Mesothelial cell of epicardium (in vitro differentiated cells): ENCODE results near the gene GIPC2. TPM values are rescaled to one million over a fixed set of nuclear protein-coding genes. Genes with fewer than 3 reads are reported as not detected.
"Not testable (repeated sequence)": the region's sequence is repeated elsewhere in the genome, so short reads cannot be mapped to it uniquely, and the experiment has no call there.

Experiments used
- DNase-seq, 2 experiments: peaks; one replicate each; pipeline ENCODE4 v3.0.0; 2021; ENCODE audit warnings: low spot score in 2 of 2; ENCODE audit not compliant: unreplicated experiment in 2 of 2
- H3K27ac Mint-ChIP-seq: 2 replicates; pipeline ENCODE4 v1.8.0; 2021; ENCODE audit warnings: mixed read lengths
- H3K27me3 Mint-ChIP-seq: 2 replicates; pipeline ENCODE4 v1.8.0; 2021; ENCODE audit warnings: low read depth, mixed read lengths
- H3K36me3 Mint-ChIP-seq: 2 replicates; pipeline ENCODE4 v1.8.0; 2021; ENCODE audit warnings: mixed read lengths
- H3K4me1 Mint-ChIP-seq: 2 replicates; pipeline ENCODE4 v1.8.0; 2021; ENCODE audit warnings: mixed read lengths
- H3K4me3 Mint-ChIP-seq: 2 replicates; pipeline ENCODE4 v1.8.0; 2021; ENCODE audit warnings: mild to moderate bottlenecking, moderate library complexity, mixed read lengths
- H3K9me3 Mint-ChIP-seq: 2 replicates; pipeline ENCODE4 v1.8.0; 2021; ENCODE audit warnings: mixed read lengths
- total RNA-seq: library from RNA; stranded (reverse); gene quantifications from 3 replicates; pipeline ENCODE4 v1.2.1, GENCODE V29; 2021
- TF ChIP-seq, protein P1 (sequence below): fragments of 200-600 bp; sonication (generic); IDR thresholded peaks from one replicate; pipeline ENCODE4 v1.5.0; 2021; ENCODE audit warnings: antibody characterized with exemption; ENCODE audit not compliant: unreplicated experiment

Gene GIPC2
- total RNA-seq, 1 donor from 2014 or later, result 0.20 TPM

GRCh38 chr1:78058670-78059069 is 12.9 kb downstream of the GIPC2 start:
- Mint-ChIP-seq H3K36me3 (no peaks in the 10 kb centered on the region), H3K9me3 (no peaks in the 10 kb centered on the region), H3K27ac (no peak overlapping the region), H3K4me1 (no peaks in the 10 kb centered on the region), H3K4me3 (no peak overlapping the region), H3K27me3 (peaks cover 22% of the 10 kb centered on the region)
- TF ChIP-seq, protein P1, sequence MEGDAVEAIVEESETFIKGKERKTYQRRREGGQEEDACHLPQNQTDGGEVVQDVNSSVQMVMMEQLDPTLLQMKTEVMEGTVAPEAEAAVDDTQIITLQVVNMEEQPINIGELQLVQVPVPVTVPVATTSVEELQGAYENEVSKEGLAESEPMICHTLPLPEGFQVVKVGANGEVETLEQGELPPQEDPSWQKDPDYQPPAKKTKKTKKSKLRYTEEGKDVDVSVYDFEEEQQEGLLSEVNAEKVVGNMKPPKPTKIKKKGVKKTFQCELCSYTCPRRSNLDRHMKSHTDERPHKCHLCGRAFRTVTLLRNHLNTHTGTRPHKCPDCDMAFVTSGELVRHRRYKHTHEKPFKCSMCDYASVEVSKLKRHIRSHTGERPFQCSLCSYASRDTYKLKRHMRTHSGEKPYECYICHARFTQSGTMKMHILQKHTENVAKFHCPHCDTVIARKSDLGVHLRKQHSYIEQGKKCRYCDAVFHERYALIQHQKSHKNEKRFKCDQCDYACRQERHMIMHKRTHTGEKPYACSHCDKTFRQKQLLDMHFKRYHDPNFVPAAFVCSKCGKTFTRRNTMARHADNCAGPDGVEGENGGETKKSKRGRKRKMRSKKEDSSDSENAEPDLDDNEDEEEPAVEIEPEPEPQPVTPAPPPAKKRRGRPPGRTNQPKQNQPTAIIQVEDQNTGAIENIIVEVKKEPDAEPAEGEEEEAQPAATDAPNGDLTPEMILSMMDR, result no peak
- no peak for DNase-seq

GRCh38 chr1:78060857-78061563 is 15.2 kb downstream of the GIPC2 start:
- no peak for DNase-seq
- Mint-ChIP-seq H3K4me3 (no peak overlapping the region), H3K27ac (no peak overlapping the region), H3K36me3 (no peaks in the 10 kb centered on the region), H3K9me3 (peaks cover 3% of the 10 kb centered on the region), H3K27me3 (peaks cover 29% of the 10 kb centered on the region), H3K4me1 (no peaks in the 10 kb centered on the region)
- TF ChIP-seq, protein P1, result no peak

- DNase-seq, result no peak
- no peak overlapping the region for H3K4me3 Mint-ChIP-seq
- peaks cover 6% of the 10 kb centered on the region for H3K9me3 Mint-ChIP-seq
- peaks cover 39% of the 10 kb centered on the region for H3K27me3 Mint-ChIP-seq
- TF ChIP-seq, protein P1, result no peak
- H3K27ac Mint-ChIP-seq, result no peak overlapping the region
- no peaks in the 10 kb centered on the region for H3K4me1 Mint-ChIP-seq
- no peaks in the 10 kb centered on the region for H3K36me3 Mint-ChIP-seq
Measured at GRCh38 chr1:78061825-78062523, 16.2 kb downstream of the GIPC2 start.

DNA sequence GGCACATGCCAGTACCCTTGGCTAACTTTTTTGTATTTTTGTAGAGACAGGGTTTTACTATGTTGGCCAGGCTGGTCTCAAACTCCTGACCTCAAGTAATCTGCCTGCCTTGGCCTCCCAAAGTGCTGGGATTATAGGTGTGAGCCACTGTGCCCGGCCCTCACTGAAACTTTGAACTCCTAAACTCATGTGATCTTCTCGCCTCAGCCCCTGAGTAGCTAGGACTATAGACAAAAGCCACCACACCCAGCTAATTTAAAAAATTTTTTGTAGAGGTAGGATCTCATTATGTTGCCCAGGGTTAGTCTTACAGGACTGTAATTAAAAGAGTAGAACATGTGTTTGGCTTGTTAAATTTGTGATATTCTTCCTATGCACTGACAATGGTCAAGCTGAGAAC is 19.1 kb downstream of the GIPC2 start:
- peaks cover 44% of the 10 kb centered on the region for H3K27me3 Mint-ChIP-seq
- not testable (repeated sequence) for DNase-seq, H3K4me3 Mint-ChIP-seq, H3K36me3 Mint-ChIP-seq, H3K4me1 Mint-ChIP-seq, H3K9me3 Mint-ChIP-seq, H3K27ac Mint-ChIP-seq

- H3K27me3 Mint-ChIP-seq, result peaks cover 47% of the 10 kb centered on the region
- no peak for DNase-seq
- H3K36me3 Mint-ChIP-seq, result no peaks in the 10 kb centered on the region
- peaks cover 8% of the 10 kb centered on the region for H3K4me1 Mint-ChIP-seq
- no peak overlapping the region for H3K27ac Mint-ChIP-seq
- peaks cover 6% of the 10 kb centered on the region for H3K9me3 Mint-ChIP-seq
- TF ChIP-seq, protein P1, result no peak
- H3K4me3 Mint-ChIP-seq, result no peak overlapping the region
Measured at GRCh38 chr1:78068681-78069283, 23.0 kb downstream of the GIPC2 start.

- H3K4me3 Mint-ChIP-seq, result no peak overlapping the region
- no peak for DNase-seq
- peaks cover 8% of the 10 kb centered on the region for H3K4me1 Mint-ChIP-seq
- H3K36me3 Mint-ChIP-seq, result no peaks in the 10 kb centered on the region
- H3K9me3 Mint-ChIP-seq, result peaks cover 6% of the 10 kb centered on the region
- TF ChIP-seq, protein P1, result no peak
- peaks cover 43% of the 10 kb centered on the region for H3K27me3 Mint-ChIP-seq
- no peak overlapping the region for H3K27ac Mint-ChIP-seq
Measured at GRCh38 chr1:78069784-78070183, 24.0 kb downstream of the GIPC2 start.
